Liver (tissue), 9 donors: ENCODE results near the gene PRKCG. TPM values are rescaled to one million over a fixed set of nuclear protein-coding genes. Genes with fewer than 3 reads are reported as not detected.

Experiments used
- DNase-seq: peaks from one replicate; pipeline ENCODE4 v3.0.0-alpha.2; 2017; ENCODE audit warnings: low spot score
- H3K27ac ChIP-seq, 2 donors: one replicate each; pipeline ENCODE4 v1.7.0; 2013; ENCODE audit warnings: inconsistent platforms in 2 of 2, low read length in 2 of 2, control low read depth in 1 of 2, low read depth in 1 of 2, mild to moderate bottlenecking in 1 of 2
- H3K27me3 ChIP-seq, 4 donors: one replicate each; pipeline versions ENCODE4 v1.6.1 to v1.7.0; 2013; ENCODE audit warnings: low read length in 3 of 4, inconsistent platforms in 1 of 4, mild to moderate bottlenecking in 1 of 4, moderate library complexity in 1 of 4; ENCODE audit not compliant: control insufficient read depth in 4 of 4, insufficient read depth in 4 of 4
- H3K36me3 ChIP-seq, 4 donors: one replicate each; pipeline versions ENCODE4 v1.6.1 to v1.7.0; 2013; ENCODE audit warnings: low read length in 3 of 4, mild to moderate bottlenecking in 3 of 4, low read depth in 1 of 4, moderate library complexity in 1 of 4; ENCODE audit not compliant: control insufficient read depth in 4 of 4, insufficient read depth in 3 of 4
- H3K4me1 ChIP-seq, 4 donors: one replicate each; pipeline versions ENCODE4 v1.6.1 to v1.7.0; 2013; ENCODE audit warnings: low read length in 3 of 4, mild to moderate bottlenecking in 3 of 4, moderate library complexity in 1 of 4; ENCODE audit not compliant: control insufficient read depth in 4 of 4, insufficient read depth in 4 of 4
- H3K4me3 ChIP-seq, 3 donors: one replicate each; pipeline versions ENCODE4 v1.6.1 to v1.7.0; 2013; ENCODE audit warnings: low read length in 3 of 3, control low read depth in 1 of 3, low read depth in 1 of 3, mild to moderate bottlenecking in 1 of 3
- H3K9ac ChIP-seq, 2 donors: one replicate each; pipeline ENCODE4 v1.7.0; 2013; ENCODE audit warnings: low read length in 2 of 2, mild to moderate bottlenecking in 2 of 2, moderate library complexity in 2 of 2, control low read depth in 1 of 2, low read depth in 1 of 2
- H3K9me3 ChIP-seq, 4 donors: one replicate each; pipeline versions ENCODE4 v1.6.1 to v1.7.0; 2013; ENCODE audit warnings: low read length in 3 of 4; ENCODE audit not compliant: control insufficient read depth in 4 of 4
- CTCF ChIP-seq: fragments of 150-350 bp; IDR thresholded peaks from 2 replicates; pipeline ENCODE4 v1.5.1; 2017; ENCODE audit warnings: improper control_type of control experiment, low read depth, low read length; ENCODE audit not compliant: missing input control
- EGR1 ChIP-seq, 2 donors: IDR thresholded peaks; 2 replicates each; pipeline ENCODE4 v1.6.1; 2016 to 2018; ENCODE audit warnings: antibody characterized with exemption in 2 of 2, low read depth in 2 of 2
- FOXA1 ChIP-seq: IDR thresholded peaks from 2 replicates; pipeline ENCODE4 v1.6.1; 2016; ENCODE audit warnings: antibody characterized with exemption
- FOXA2 ChIP-seq: IDR thresholded peaks from 2 replicates; pipeline ENCODE4 v1.6.1; 2016; ENCODE audit warnings: antibody characterized with exemption
- GABPA ChIP-seq, 2 donors: IDR thresholded peaks in 1 of 2; conservative IDR thresholded peaks in 1 of 2; 2 replicates each; pipeline ENCODE4 v1.6.1; 2016; ENCODE audit warnings: antibody characterized with exemption in 2 of 2, mild to moderate bottlenecking in 1 of 2, moderate library complexity in 1 of 2
- HNF4G ChIP-seq: IDR thresholded peaks from 2 replicates; pipeline ENCODE4 v1.6.1; 2016; ENCODE audit warnings: antibody characterized with exemption
- JUND ChIP-seq, 2 donors: IDR thresholded peaks; 2 replicates each; pipeline ENCODE4 v1.6.1; 2016; ENCODE audit warnings: antibody characterized with exemption in 2 of 2
- MAX ChIP-seq: IDR thresholded peaks from 2 replicates; pipeline ENCODE4 v1.6.1; 2016; ENCODE audit warnings: antibody characterized with exemption
- NR2F2 ChIP-seq: IDR thresholded peaks from 2 replicates; pipeline ENCODE4 v1.6.1; 2016; ENCODE audit warnings: antibody characterized with exemption
- RXRA ChIP-seq, 2 donors: IDR thresholded peaks; 2 replicates each; pipeline ENCODE4 v1.6.1; 2017 to 2018; ENCODE audit warnings: antibody characterized with exemption in 2 of 2, mild to moderate bottlenecking in 1 of 2
- SP1 ChIP-seq: IDR thresholded peaks from 2 replicates; pipeline ENCODE4 v1.6.1; 2018; ENCODE audit warnings: antibody characterized with exemption, mild to moderate bottlenecking
- TAF1 ChIP-seq: conservative IDR thresholded peaks from 2 replicates; pipeline ENCODE4 v1.6.1; 2016; ENCODE audit warnings: antibody characterized with exemption, mild to moderate bottlenecking
- YY1 ChIP-seq: IDR thresholded peaks from 2 replicates; pipeline ENCODE4 v1.6.1; 2016; ENCODE audit warnings: antibody characterized with exemption, mild to moderate bottlenecking
- WGBS: extraction: QIAGEN DNeasy Blood & Tissue Kit; methylation state at CpG from one replicate; pipeline ENCODE4 v1.1.7; 2013; 5-methylcytosine and 5-hydroxymethylcytosine counted together
- polyA plus RNA-seq, 2 donors: library from polyadenylated mRNA; stranded (reverse) in 1 of 2; unstranded in 1 of 2; fragments of 200-250 nt in 1 of 2; fragments of >200 nt in 1 of 2; fragmentation: Nextera tagmentation in 1 of 2; extraction: Ambion mirVana in 1 of 2; gene quantifications; one replicate each; pipeline versions ENCODE4 v1.2.1 to v1.2.3, GENCODE V29; 2013 to 2015
- total RNA-seq, 2 donors: library from RNA; depleted of rRNA; stranded (reverse); fragments of >200 nt; gene quantifications; one replicate each; pipeline ENCODE4 v1.2.3, GENCODE V29; 2014
- TF ChIP-seq, protein P1 (sequence below): IDR thresholded peaks from 2 replicates; pipeline ENCODE4 v1.6.1; 2016; ENCODE audit warnings: antibody characterized with exemption, mild to moderate bottlenecking
- TF ChIP-seq, protein P2 (sequence below): IDR thresholded peaks from 2 replicates; pipeline ENCODE4 v1.6.1; 2016; ENCODE audit warnings: antibody characterized with exemption
- donor health status: healthy.
- donor health status: healthy.
- donor health status: healthy.
- donor health status: healthy.
- donor health status: healthy.

Gene PRKCG
- total and polyA plus RNA-seq, 4 donors: 0.09 TPM; not detected in 3

DNA sequence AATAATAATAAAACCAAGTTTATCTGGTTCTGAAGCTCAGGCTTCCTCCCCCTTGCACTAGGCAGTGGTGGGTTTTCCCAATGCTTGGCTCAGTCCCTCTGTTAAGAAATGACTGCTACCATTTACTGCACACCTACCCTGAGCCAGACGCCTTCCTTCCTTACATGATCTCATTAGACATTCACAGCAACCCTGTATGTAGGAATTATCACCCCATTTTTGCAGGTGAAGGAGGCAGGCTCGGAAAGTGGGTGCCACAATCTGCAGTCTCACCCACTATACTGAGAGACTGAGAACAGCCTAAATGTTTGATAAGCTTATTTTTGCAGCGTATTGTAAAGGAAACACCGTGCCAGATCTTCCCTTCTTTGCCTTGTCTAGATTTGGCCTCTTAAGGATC is 62.4 kb downstream of the PRKCG start:
- no peak overlapping the region for H3K9ac ChIP-seq
- no peaks in the 10 kb centered on the region for H3K36me3 ChIP-seq
- H3K27ac ChIP-seq: no peak overlapping the region
- no peak overlapping the region for H3K4me3 ChIP-seq
- peaks cover 0 to 3% (median under 1%) of the 10 kb centered on the region in 4 donors for H3K9me3 ChIP-seq
- WGBS: 72% methylated on average over 4 of the region's 4 CpGs
- no peak for DNase-seq
- TF ChIP-seq RXRA (IDR thresholded peaks at IDR 0.05): no peak
- no peak for TF ChIP-seq YY1
- TF ChIP-seq JUND (IDR thresholded peaks at IDR 0.05): no peak
- no peak for TF ChIP-seq EGR1 (IDR thresholded peaks at IDR 0.05; ENCODE audit: low read depth in 2 of 2)
- no peak for TF ChIP-seq GABPA (IDR thresholded peaks at IDR 0.05 in 1 of 2, conservative IDR thresholded peaks at IDR 0.05 in 1 of 2)
- TF ChIP-seq FOXA1: no peak
- TF ChIP-seq CTCF: no peak
- TF ChIP-seq, protein P1, sequence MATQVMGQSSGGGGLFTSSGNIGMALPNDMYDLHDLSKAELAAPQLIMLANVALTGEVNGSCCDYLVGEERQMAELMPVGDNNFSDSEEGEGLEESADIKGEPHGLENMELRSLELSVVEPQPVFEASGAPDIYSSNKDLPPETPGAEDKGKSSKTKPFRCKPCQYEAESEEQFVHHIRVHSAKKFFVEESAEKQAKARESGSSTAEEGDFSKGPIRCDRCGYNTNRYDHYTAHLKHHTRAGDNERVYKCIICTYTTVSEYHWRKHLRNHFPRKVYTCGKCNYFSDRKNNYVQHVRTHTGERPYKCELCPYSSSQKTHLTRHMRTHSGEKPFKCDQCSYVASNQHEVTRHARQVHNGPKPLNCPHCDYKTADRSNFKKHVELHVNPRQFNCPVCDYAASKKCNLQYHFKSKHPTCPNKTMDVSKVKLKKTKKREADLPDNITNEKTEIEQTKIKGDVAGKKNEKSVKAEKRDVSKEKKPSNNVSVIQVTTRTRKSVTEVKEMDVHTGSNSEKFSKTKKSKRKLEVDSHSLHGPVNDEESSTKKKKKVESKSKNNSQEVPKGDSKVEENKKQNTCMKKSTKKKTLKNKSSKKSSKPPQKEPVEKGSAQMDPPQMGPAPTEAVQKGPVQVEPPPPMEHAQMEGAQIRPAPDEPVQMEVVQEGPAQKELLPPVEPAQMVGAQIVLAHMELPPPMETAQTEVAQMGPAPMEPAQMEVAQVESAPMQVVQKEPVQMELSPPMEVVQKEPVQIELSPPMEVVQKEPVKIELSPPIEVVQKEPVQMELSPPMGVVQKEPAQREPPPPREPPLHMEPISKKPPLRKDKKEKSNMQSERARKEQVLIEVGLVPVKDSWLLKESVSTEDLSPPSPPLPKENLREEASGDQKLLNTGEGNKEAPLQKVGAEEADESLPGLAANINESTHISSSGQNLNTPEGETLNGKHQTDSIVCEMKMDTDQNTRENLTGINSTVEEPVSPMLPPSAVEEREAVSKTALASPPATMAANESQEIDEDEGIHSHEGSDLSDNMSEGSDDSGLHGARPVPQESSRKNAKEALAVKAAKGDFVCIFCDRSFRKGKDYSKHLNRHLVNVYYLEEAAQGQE: no peak
- TF ChIP-seq MAX: no peak
- no peaks in the 10 kb centered on the region for H3K4me1 ChIP-seq
- H3K27me3 ChIP-seq: peaks cover 2 to 15% (median 4%) of the 10 kb centered on the region in 4 donors

- Histone ChIP-seq H3K9ac (no peak overlapping the region), H3K4me1 (no peaks in the 10 kb centered on the region), H3K27ac (no peak overlapping the region), H3K36me3 (no peaks in the 10 kb centered on the region), H3K9me3 (peaks cover 0 to 3% (median 0%) of the 10 kb centered on the region in 4 donors), H3K27me3 (peaks cover 2 to 15% (median 4%) of the 10 kb centered on the region in 4 donors), H3K4me3 (no peak overlapping the region)
- 79% methylated on average over 4 of the region's 4 CpGs for WGBS
- TF ChIP-seq RXRA (IDR thresholded peaks at IDR 0.05) (no peak), HNF4G (no peak), JUND (IDR thresholded peaks at IDR 0.05) (no peak), GABPA (IDR thresholded peaks at IDR 0.05 in 1 of 2, conservative IDR thresholded peaks at IDR 0.05 in 1 of 2) (no peak), SP1 (no peak)
- no peak for DNase-seq
Observed at GRCh38 chr19:53944933-53945332, 62.9 kb downstream of the PRKCG start.

DNA sequence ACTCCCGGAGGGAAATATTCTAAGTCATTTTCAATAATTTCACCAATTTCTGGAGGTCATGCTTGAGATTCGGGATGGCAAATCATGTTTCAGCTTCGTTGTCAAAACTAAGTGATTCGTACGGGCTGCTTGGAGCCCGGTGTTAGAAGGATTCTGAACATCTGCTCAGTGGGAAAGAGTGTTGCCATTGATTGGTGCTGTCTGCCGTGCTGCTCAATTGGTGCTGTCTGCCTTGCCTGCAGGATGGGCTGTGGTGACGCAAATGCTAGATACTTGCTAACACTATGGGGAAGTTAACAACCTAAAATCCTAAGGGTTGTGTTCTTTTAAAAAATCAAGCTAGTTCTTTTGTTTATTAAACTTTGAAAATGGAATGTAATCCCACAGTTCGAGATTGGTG is 63.4 kb downstream of the PRKCG start:
- peaks cover 0 to 3% (median 0%) of the 10 kb centered on the region in 4 donors for H3K9me3 ChIP-seq
- no peak overlapping the region for H3K27ac ChIP-seq
- 44% methylated on average over 9 of the region's 9 CpGs for WGBS
- no peaks in the 10 kb centered on the region for H3K4me1 ChIP-seq
- H3K36me3 ChIP-seq: no peaks in the 10 kb centered on the region
- H3K4me3 ChIP-seq: no peak overlapping the region
- H3K27me3 ChIP-seq: peaks cover under 1 to 15% (median 3%) of the 10 kb centered on the region in 4 donors
- H3K9ac ChIP-seq: no peak overlapping the region
- DNase-seq: no peak
- TF ChIP-seq HNF4G (no peak), SP1 (no peak), YY1 (no peak), FOXA1 (no peak), RXRA (IDR thresholded peaks at IDR 0.05) (no peak), EGR1 (IDR thresholded peaks at IDR 0.05; ENCODE audit: low read depth in 2 of 2) (no peak), NR2F2 (no peak), FOXA2 (no peak), GABPA (IDR thresholded peaks at IDR 0.05 in 1 of 2, conservative IDR thresholded peaks at IDR 0.05 in 1 of 2) (no peak), MAX (no peak), JUND (IDR thresholded peaks at IDR 0.05) (no peak), TAF1 (no peak)
- TF ChIP-seq, protein P1: no peak
- TF ChIP-seq, protein P2, sequence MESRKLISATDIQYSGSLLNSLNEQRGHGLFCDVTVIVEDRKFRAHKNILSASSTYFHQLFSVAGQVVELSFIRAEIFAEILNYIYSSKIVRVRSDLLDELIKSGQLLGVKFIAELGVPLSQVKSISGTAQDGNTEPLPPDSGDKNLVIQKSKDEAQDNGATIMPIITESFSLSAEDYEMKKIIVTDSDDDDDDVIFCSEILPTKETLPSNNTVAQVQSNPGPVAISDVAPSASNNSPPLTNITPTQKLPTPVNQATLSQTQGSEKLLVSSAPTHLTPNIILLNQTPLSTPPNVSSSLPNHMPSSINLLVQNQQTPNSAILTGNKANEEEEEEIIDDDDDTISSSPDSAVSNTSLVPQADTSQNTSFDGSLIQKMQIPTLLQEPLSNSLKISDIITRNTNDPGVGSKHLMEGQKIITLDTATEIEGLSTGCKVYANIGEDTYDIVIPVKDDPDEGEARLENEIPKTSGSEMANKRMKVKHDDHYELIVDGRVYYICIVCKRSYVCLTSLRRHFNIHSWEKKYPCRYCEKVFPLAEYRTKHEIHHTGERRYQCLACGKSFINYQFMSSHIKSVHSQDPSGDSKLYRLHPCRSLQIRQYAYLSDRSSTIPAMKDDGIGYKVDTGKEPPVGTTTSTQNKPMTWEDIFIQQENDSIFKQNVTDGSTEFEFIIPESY: no peak
